H1 (cell line): Measurements from ENCODE around the gene C9orf50. TPM values are rescaled to one million over a fixed set of nuclear protein-coding genes. Genes with fewer than 3 reads are reported as not detected.

Source experiments
- CTCF ChIA-PET: fragments of 300-600 bp; sonication (Branson Sonifier 250); formaldehyde crosslinking; loops from one replicate; lab custom pipeline; 2021; ENCODE audit not compliant: partially characterized antibody; lab: Charles Lee
- POLR2A ChIA-PET: fragments of 300-600 bp; sonication (Branson Sonifier 250); formaldehyde crosslinking; loops from one replicate; lab custom pipeline; 2021; ENCODE audit warnings: inconsistent platforms; ENCODE audit not compliant: partially characterized antibody; lab: Charles Lee
- DNase-seq, 2 experiments: peaks; one replicate each; pipeline versions ENCODE4 v3.0.0 to v3.0.0-alpha.2; 2010 to 2022; ENCODE audit warnings: low spot score in 2 of 2, low read depth in 1 of 2, mixed read lengths in 1 of 2
- FAIRE-seq: peaks from 2 replicates; lab custom pipeline; 2011; peaks lifted over from hg19 to GRCh38; lab: Jason Lieb, UNC
- H2AFZ ChIP-seq: 2 replicates; pipeline ENCODE4 v1.8.1; 2012; ENCODE audit warnings: low read length, inconsistent platforms
- H2AK5ac ChIP-seq: 2 replicates; pipeline ENCODE4 v1.6.1; 2013; ENCODE audit warnings: low read depth, low read length
- H2BK120ac ChIP-seq: replicated peaks from 2 replicates; pipeline ENCODE3; 2013; ENCODE audit warnings: low read depth, low read length, inconsistent platforms
- H2BK12ac ChIP-seq: 2 replicates; pipeline ENCODE4 v1.6.1; 2013; ENCODE audit warnings: low read depth, low read length
- H2BK15ac ChIP-seq: 2 replicates; pipeline ENCODE4 v1.6.1; 2013; ENCODE audit warnings: low read length
- H2BK20ac ChIP-seq: 2 replicates; pipeline ENCODE4 v1.6.1; 2013; ENCODE audit warnings: low read length
- H2BK5ac ChIP-seq: 2 replicates; pipeline ENCODE4 v1.6.1; 2013; ENCODE audit warnings: low read depth, low read length
- H3K14ac ChIP-seq: 2 replicates; pipeline ENCODE4 v1.6.1; 2013; ENCODE audit warnings: inconsistent platforms; ENCODE audit not compliant: insufficient read length
- H3K18ac ChIP-seq: 2 replicates; pipeline ENCODE4 v1.6.1; 2013; ENCODE audit warnings: low read length; ENCODE audit errors: extremely low read depth
- H3K23ac ChIP-seq: 2 replicates; pipeline ENCODE4 v1.6.1; 2013; ENCODE audit warnings: inconsistent platforms; ENCODE audit not compliant: insufficient read length
- H3K23me2 ChIP-seq: 2 replicates; pipeline ENCODE4 v1.6.1; 2013; ENCODE audit warnings: low read depth, low read length
- H3K27ac ChIP-seq: 2 replicates; pipeline ENCODE4 v1.6.1; 2011; ENCODE audit warnings: low read depth, low read length, inconsistent platforms
- H3K27me3 ChIP-seq, 4 experiments: replicated peaks in 1 of 4; 1 replicate in 1 of 4; 2 replicates in 3 of 4; pipeline versions ENCODE4 v1.6.1 to v1.8.1; 2011 to 2013; ENCODE audit warnings: low read length in 3 of 4, mild to moderate bottlenecking in 3 of 4, inconsistent platforms in 2 of 4, mixed read lengths in 2 of 4, moderate library complexity in 1 of 4; ENCODE audit not compliant: control insufficient read depth in 3 of 4, insufficient read depth in 3 of 4; ENCODE audit errors: extremely low read depth in 1 of 4
- H3K36me3 ChIP-seq, 4 experiments: 2 replicates each; pipeline versions ENCODE4 v1.6.1 to v1.8.1; 2011 to 2013; ENCODE audit warnings: mild to moderate bottlenecking in 4 of 4, low read length in 3 of 4, moderate library complexity in 2 of 4, control low read depth in 1 of 4, inconsistent platforms in 1 of 4; ENCODE audit not compliant: insufficient read depth in 4 of 4, control insufficient read depth in 2 of 4
- H3K4ac ChIP-seq: replicated peaks from 2 replicates; pipeline ENCODE3; 2013; ENCODE audit warnings: low read length, low read depth, mixed read lengths, inconsistent platforms; ENCODE audit not compliant: insufficient read length
- H3K4me1 ChIP-seq, 4 experiments: replicated peaks in 1 of 4; 1 replicate in 1 of 4; 2 replicates in 3 of 4; pipeline versions ENCODE4 v1.6.1 to v1.8.1; 2011 to 2013; ENCODE audit warnings: low read length in 3 of 4, inconsistent platforms in 2 of 4, mixed read lengths in 1 of 4; ENCODE audit not compliant: insufficient read depth in 4 of 4, control insufficient read depth in 3 of 4
- H3K4me2 ChIP-seq, 2 experiments: 2 replicates each; pipeline versions ENCODE4 v1.6.1 to v1.8.1; 2011 to 2013; ENCODE audit warnings: low read depth in 2 of 2, low read length in 2 of 2, control low read depth in 1 of 2, inconsistent platforms in 1 of 2, mild to moderate bottlenecking in 1 of 2; ENCODE audit not compliant: insufficient read depth in 1 of 2
- H3K4me3 ChIP-seq, 4 experiments: fragments of 200-600, 300-600 bp in 1 of 4; sonication (generic), shearing (Covaris generic), sonication (Bioruptor Twin) in 1 of 4; 2 replicates each; pipeline versions ENCODE4 v1.5.1 to v1.8.1; 2011 to 2016; ENCODE audit warnings: low read length in 4 of 4, low read depth in 3 of 4, control low read depth in 2 of 4, inconsistent platforms in 2 of 4, mild to moderate bottlenecking in 2 of 4, mixed read lengths in 1 of 4, moderate library complexity in 1 of 4; ENCODE audit not compliant: insufficient read depth in 2 of 4; ENCODE audit errors: extremely low read depth in 1 of 4
- H3K56ac ChIP-seq: replicated peaks from 2 replicates; pipeline ENCODE3; 2013; ENCODE audit warnings: low read depth, mild to moderate bottlenecking, mixed read lengths, low read length, inconsistent platforms; ENCODE audit not compliant: insufficient read length
- H3K79me1 ChIP-seq: 2 replicates; pipeline ENCODE4 v1.6.1; 2013; ENCODE audit warnings: low read depth, low read length, control low read depth
- H3K79me2 ChIP-seq, 2 experiments: 2 replicates each; pipeline versions ENCODE4 v1.6.1 to v1.8.1; 2012 to 2013; ENCODE audit warnings: low read length in 2 of 2, mild to moderate bottlenecking in 2 of 2, inconsistent platforms in 1 of 2; ENCODE audit not compliant: insufficient read depth in 2 of 2, control insufficient read depth in 1 of 2
- H3K9ac ChIP-seq, 4 experiments: replicated peaks in 1 of 4; 1 replicate in 1 of 4; 2 replicates in 3 of 4; pipeline versions ENCODE4 v1.6.1 to v1.8.1; 2011 to 2013; ENCODE audit warnings: low read depth in 3 of 4, low read length in 3 of 4, control low read depth in 2 of 4, mild to moderate bottlenecking in 2 of 4, moderate library complexity in 2 of 4, inconsistent platforms in 1 of 4; ENCODE audit errors: extremely low read depth in 1 of 4
- H3K9me3 ChIP-seq, 2 experiments: 2 replicates each; pipeline versions ENCODE4 v1.6.1 to v1.8.1; 2012 to 2013; ENCODE audit warnings: mild to moderate bottlenecking in 2 of 2, moderate library complexity in 2 of 2, control low read depth in 1 of 2, inconsistent platforms in 1 of 2, low read depth in 1 of 2, low read length in 1 of 2, mixed read lengths in 1 of 2; ENCODE audit not compliant: insufficient read depth in 2 of 2
- H4K20me1 ChIP-seq, 2 experiments: replicated peaks in 1 of 2; 2 replicates each; pipeline versions ENCODE3 to v1.8.1; 2011 to 2013; ENCODE audit warnings: inconsistent platforms in 2 of 2, low read length in 2 of 2, mild to moderate bottlenecking in 1 of 2; ENCODE audit not compliant: insufficient read depth in 2 of 2, control insufficient read depth in 1 of 2
- H4K5ac ChIP-seq: 2 replicates; pipeline ENCODE4 v1.6.1; 2013; ENCODE audit warnings: low read length, low read depth, mixed read lengths, inconsistent platforms; ENCODE audit not compliant: insufficient read length
- H4K8ac ChIP-seq: 2 replicates; pipeline ENCODE4 v1.8.0; 2013; ENCODE audit warnings: mild to moderate bottlenecking, moderate library complexity, low read length, inconsistent platforms; ENCODE audit not compliant: insufficient read depth; ENCODE audit errors: extremely low read depth
- H4K91ac ChIP-seq: replicated peaks from 2 replicates; pipeline ENCODE3; 2013; ENCODE audit warnings: low read length, mixed read lengths, inconsistent platforms; ENCODE audit not compliant: insufficient read length
- BRCA1 ChIP-seq: IDR thresholded peaks from 2 replicates; pipeline ENCODE4 v1.6.1; 2012; ENCODE audit warnings: low read depth, low read length, improper control_type of control experiment
- CBX5 ChIP-seq: fragments of 300-800, 300-1000 bp; sonication (generic); IDR thresholded peaks from 2 replicates; pipeline ENCODE4 v1.7.1; 2016; ENCODE audit warnings: antibody characterized with exemption, low read length, low read depth
- CHD2 ChIP-seq: IDR thresholded peaks from 2 replicates; pipeline ENCODE4 v1.6.1; 2012; ENCODE audit warnings: low read length, improper control_type of control experiment
- CREB1 ChIP-seq: IDR thresholded peaks from 2 replicates; pipeline ENCODE4 v1.6.1; 2012; ENCODE audit warnings: inconsistent platforms
- NANOG ChIP-seq: IDR thresholded peaks from 2 replicates; pipeline ENCODE4 v1.6.1; 2011; ENCODE audit warnings: low read length, low read depth, mild to moderate bottlenecking, inconsistent platforms; ENCODE audit not compliant: insufficient read depth, poor library complexity, severe bottlenecking
- SAP30 ChIP-seq: fragments of 300-600 bp; sonication (generic); IDR thresholded peaks from 2 replicates; pipeline ENCODE4 v1.7.1; 2012; ENCODE audit warnings: low read length, moderate library complexity, mild to moderate bottlenecking, inconsistent platforms; ENCODE audit not compliant: insufficient read depth, insufficient replicate concordance
- SIRT6 ChIP-seq: IDR thresholded peaks from one replicate; pipeline ENCODE4 v1.7.1; 2012; ENCODE audit warnings: low read length, inconsistent platforms
- SIX5 ChIP-seq: IDR thresholded peaks from 2 replicates; pipeline ENCODE4 v1.6.1; 2011; ENCODE audit warnings: mild to moderate bottlenecking, low read depth, low read length
- TAF7 ChIP-seq: optimal IDR thresholded peaks from 2 replicates; pipeline ENCODE3; 2011; ENCODE audit warnings: low read depth, mild to moderate bottlenecking, inconsistent platforms, low read length, moderate library complexity, borderline replicate concordance
- TCF12 ChIP-seq: IDR thresholded peaks from 2 replicates; pipeline ENCODE4 v1.6.1; 2011; ENCODE audit warnings: low read depth, mild to moderate bottlenecking, low read length
- WGBS, 2 experiments: shearing (Covaris generic) in 1 of 2; methylation state at CpG; one replicate each; pipeline versions ENCODE4 v1.1.6 to v1.1.7; 2013 to 2015; ENCODE audit warnings: low lambda C conversion rate in 2 of 2, mixed read lengths in 2 of 2, inconsistent platforms in 1 of 2, low coverage in 1 of 2, missing lambda C conversion rate in 1 of 2; ENCODE audit not compliant: insufficient replicate concordance in 2 of 2, insufficient coverage in 1 of 2, insufficient read length in 1 of 2; ENCODE audit errors: extremely low coverage in 1 of 2, missing lambda C conversion rate in 1 of 2; 5-methylcytosine and 5-hydroxymethylcytosine counted together
- polyA plus RNA-seq, 7 experiments: library from polyadenylated mRNA; depleted of rRNA in 3 of 7; stranded (reverse) in 5 of 7; unstranded in 2 of 7; fragments of >200 nt in 5 of 7; fragments of 200-250 nt in 2 of 7; gene quantifications; 1 replicate in 5 of 7; 2 replicates in 1 of 7; 4 replicates in 1 of 7; pipeline versions ENCODE4 v1.2.1 to v1.2.3, GENCODE V29; 2011 to 2013; ENCODE audit warnings: missing spikeins in 2 of 7, mixed read lengths in 2 of 7
- total RNA-seq: library from RNA; stranded (reverse); fragmentation: NEBNext Ultra II Directional; extraction: Animal tissue kit (Norgen Biotek cat#: 25700); gene quantifications from 2 replicates; pipeline ENCODE4 v1.2.1, GENCODE V29; 2021
- TF ChIP-seq, protein P1 (sequence below): IDR thresholded peaks from 2 replicates; pipeline ENCODE4 v1.6.1; 2012; ENCODE audit warnings: low read length, inconsistent platforms

The C9orf50 gene
- total and polyA plus RNA-seq, 2 of the 8 experiments (the other 6 are each of a cell fraction or from before 2014, with no cell fraction given) = not detected

DNA sequence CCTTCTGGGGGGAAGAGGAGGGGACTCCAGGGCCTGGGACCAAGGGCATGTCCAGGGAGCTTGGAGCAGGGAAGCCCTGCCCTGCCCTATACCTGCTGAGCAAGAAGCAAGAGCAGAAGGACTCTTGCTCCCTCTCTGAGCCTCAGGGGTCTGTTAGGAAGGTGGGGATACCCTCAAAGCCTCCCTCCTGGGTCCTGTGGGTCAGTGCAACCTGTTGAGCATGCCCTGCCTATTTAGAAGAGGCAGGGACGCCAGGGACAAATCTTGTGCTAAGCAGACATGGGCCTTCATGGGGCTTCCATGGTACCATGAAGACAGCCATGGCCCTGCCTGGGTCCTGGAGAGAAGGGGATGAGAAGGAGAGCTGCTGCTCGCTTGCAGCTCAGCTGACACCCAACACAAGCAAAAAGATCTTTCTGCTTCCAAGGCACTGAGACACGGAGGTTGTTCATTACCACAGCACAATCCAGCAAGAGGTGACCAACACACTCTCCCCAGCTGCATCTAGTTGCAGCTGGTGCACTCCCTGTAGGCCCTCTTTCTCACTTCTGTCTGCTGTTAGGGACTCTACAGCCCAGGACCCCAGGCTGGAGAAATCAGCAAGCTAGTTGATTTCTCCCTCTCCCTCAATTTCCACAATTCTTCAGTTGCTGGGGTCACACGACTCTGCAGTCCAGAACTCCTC lies 39.3 kb downstream of the C9orf50 start:
- no peak overlapping the region; the same call in 1 of the 2 replicates for H3K18ac ChIP-seq
- H3K4me3 ChIP-seq = no peak overlapping the region
- H3K27ac ChIP-seq = no peak overlapping the region
- H2BK12ac ChIP-seq = no peak overlapping the region
- H2AK5ac ChIP-seq = peak overlapping the region; percentile 13; the same call in 1 of the 2 replicates
- no peaks in the 10 kb centered on the region for H3K9me3 ChIP-seq
- H3K79me1 ChIP-seq = no peaks in the 10 kb centered on the region
- H2BK15ac ChIP-seq = no peak overlapping the region
- H3K56ac ChIP-seq = no peak overlapping the region
- H2BK20ac ChIP-seq = 0 out of 2 replicates have a peak overlapping the region, but pooled peaks have one; percentile 48
- CTCF ChIA-PET = interaction anchor here (0.8 to 2.8 kb wide), 7 partner anchors 10 to 33 kb away, joined by 3 to 7 read pairs (median 4); no protein-coding TSS in a partner anchor
- 61% methylated on average over 4 of the region's 4 CpGs; no CpG with 5 or more reads in 1 of the 2 experiments for whole genome bisulfite sequencing, 2 experiments
- 0 out of 2 replicates have a peak overlapping the region, but pooled peaks have one; percentile 2 for H2AFZ ChIP-seq
- H3K9ac ChIP-seq = no peak overlapping the region
- no peak overlapping the region for H3K4ac ChIP-seq
- FAIRE-seq (no peak), DNase-seq (no peak)
- no peak overlapping the region for H2BK5ac ChIP-seq
- H3K4me2 ChIP-seq = no peak overlapping the region
- H4K5ac ChIP-seq = no peak overlapping the region
- no peaks in the 10 kb centered on the region for H3K23me2 ChIP-seq
- no peak overlapping the region for H2BK120ac ChIP-seq
- no peak overlapping the region; the same call in 1 of the 2 replicates for H4K8ac ChIP-seq
- POLR2A ChIA-PET = interaction anchor here (0.8 to 1.9 kb wide), 3 partner anchors 9 to 16 kb away, joined by 3 to 7 read pairs (median 3); no protein-coding TSS in a partner anchor
- no peaks in the 10 kb centered on the region for H3K27me3 ChIP-seq
- no peaks in the 10 kb centered on the region for H4K20me1 ChIP-seq
- no peaks in the 10 kb centered on the region for H3K36me3 ChIP-seq
- no peak overlapping the region for H3K23ac ChIP-seq
- peaks cover 0 to 2% (median under 1%) of the 10 kb centered on the region in 4 experiments; a peak in 3 of 7 replicates for H3K4me1 ChIP-seq
- H4K91ac ChIP-seq = no peak overlapping the region
- H3K79me2 ChIP-seq = no peaks in the 10 kb centered on the region
- no peak overlapping the region for H3K14ac ChIP-seq
- TF ChIP-seq TAF7 = no peak
- TF ChIP-seq CBX5 = no peak
- no peak for TF ChIP-seq TCF12
- no peak for TF ChIP-seq CREB1
- no peak for TF ChIP-seq SIRT6
- no peak for TF ChIP-seq SAP30
- TF ChIP-seq BRCA1 = no peak
- TF ChIP-seq NANOG = no peak
- TF ChIP-seq, protein P1, sequence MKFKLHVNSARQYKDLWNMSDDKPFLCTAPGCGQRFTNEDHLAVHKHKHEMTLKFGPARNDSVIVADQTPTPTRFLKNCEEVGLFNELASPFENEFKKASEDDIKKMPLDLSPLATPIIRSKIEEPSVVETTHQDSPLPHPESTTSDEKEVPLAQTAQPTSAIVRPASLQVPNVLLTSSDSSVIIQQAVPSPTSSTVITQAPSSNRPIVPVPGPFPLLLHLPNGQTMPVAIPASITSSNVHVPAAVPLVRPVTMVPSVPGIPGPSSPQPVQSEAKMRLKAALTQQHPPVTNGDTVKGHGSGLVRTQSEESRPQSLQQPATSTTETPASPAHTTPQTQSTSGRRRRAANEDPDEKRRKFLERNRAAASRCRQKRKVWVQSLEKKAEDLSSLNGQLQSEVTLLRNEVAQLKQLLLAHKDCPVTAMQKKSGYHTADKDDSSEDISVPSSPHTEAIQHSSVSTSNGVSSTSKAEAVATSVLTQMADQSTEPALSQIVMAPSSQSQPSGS = no peak
- no peak for TF ChIP-seq SIX5
- TF ChIP-seq CHD2 = no peak
